Activated T-helper 2 cell treated with anti-CD3 and anti-CD28 coated beads, Interferon-gamma antibody, Interleukin-2, Interleukin-4, amounts not matched to agents 10 μg/mL and 5 μg/mL and 100 μg/mL, durations not matched to agents 14 hours and 24 hours and 36 hours (primary cell): ENCODE data around the gene PGLYRP4. TPM values are rescaled to one million over a fixed set of nuclear protein-coding genes. Genes with fewer than 3 reads are reported as not detected.

ENCODE experiments used
- DNase-seq: peaks from one replicate; pipeline ENCODE4 v3.0.0; 2021; ENCODE audit warnings: low spot score
- H3K27ac Mint-ChIP-seq: one replicate; pipeline ENCODE4 v1.8.0; 2021; ENCODE audit warnings: mixed read lengths
- H3K27me3 Mint-ChIP-seq: one replicate; pipeline ENCODE4 v1.8.0; 2021; ENCODE audit warnings: low read depth, mixed read lengths
- H3K36me3 Mint-ChIP-seq: one replicate; pipeline ENCODE4 v1.8.0; 2021; ENCODE audit warnings: low read depth, mixed read lengths
- H3K4me1 Mint-ChIP-seq: one replicate; pipeline ENCODE4 v1.8.0; 2021; ENCODE audit warnings: low read depth, mixed read lengths
- H3K4me3 Mint-ChIP-seq: one replicate; pipeline ENCODE4 v1.8.0; 2021; ENCODE audit warnings: low read depth, mild to moderate bottlenecking, moderate library complexity, mixed read lengths
- H3K9me3 Mint-ChIP-seq: one replicate; pipeline ENCODE4 v1.8.0; 2021; ENCODE audit warnings: mixed read lengths
- intact Hi-C: fragments of 100-400 bp; cut with micrococcal nuclease; formaldehyde crosslinking; loops from one replicate; pipeline ENCODE4 v1.15.1; 2023
- total RNA-seq: library from RNA; stranded (reverse); gene quantifications from 2 replicates; pipeline ENCODE4 v1.2.3, GENCODE V29; 2022

PGLYRP4 gene
- total RNA-seq, 1 donor from 2014 or later: not detected

DNA sequence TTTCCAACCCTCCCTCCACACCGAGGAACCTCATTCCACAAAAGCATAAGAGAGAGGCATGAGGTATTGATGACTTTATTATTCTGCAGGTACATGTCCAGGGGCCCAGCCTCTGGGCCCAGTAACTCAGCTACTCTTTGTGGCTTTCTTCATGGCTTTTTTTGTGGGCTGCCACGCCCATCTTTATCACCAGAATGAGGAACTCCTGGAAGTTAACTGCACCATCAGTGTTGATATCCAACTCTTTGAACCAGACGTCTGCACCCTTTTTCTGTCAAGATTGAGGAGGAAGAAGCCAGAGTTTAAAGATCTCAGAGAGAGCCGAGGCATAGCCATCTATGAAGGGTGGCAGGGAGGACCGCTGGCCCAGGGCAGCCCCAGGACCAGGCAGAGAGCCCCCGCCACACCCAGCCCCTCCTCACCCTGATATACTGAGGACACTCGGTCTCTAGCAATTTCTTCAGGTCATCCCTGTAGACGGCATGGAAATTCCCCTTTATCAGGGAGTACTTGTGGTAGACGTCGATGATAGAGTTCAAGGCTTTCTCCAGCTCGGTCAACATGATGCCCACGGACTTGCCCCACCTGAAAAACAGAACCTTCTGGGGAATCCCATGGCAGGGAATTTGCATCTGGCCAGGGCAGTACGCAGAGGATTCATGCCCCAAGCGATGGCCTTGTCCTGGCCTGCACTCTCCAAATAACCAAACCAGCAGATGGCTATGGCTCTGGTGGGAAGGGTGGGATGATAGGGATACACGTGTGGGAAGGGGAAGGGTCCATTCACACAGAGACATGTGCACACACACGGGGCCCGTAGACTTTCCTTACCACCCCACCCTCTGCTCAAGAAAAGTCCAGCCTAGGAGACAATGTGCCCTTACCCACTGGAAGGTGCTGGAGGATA lies 41.6 kb upstream of the PGLYRP4 start:
- Mint-ChIP-seq H3K27ac (no peak overlapping the region), H3K9me3 (no peaks in the 10 kb centered on the region), H3K4me3 (no peak overlapping the region), H3K27me3 (peaks cover 2% of the 10 kb centered on the region), H3K4me1 (peaks cover 4% of the 10 kb centered on the region), H3K36me3 (no peaks in the 10 kb centered on the region)
- intact Hi-C loops: no loop called here
- DNase-seq: no peak

- intact Hi-C loops: no loop called here
- Mint-ChIP-seq H3K27me3 (peaks cover 2% of the 10 kb centered on the region), H3K27ac (no peak overlapping the region), H3K36me3 (no peaks in the 10 kb centered on the region), H3K4me1 (peaks cover 4% of the 10 kb centered on the region), H3K4me3 (no peak overlapping the region), H3K9me3 (no peaks in the 10 kb centered on the region)
- no peak for DNase-seq
Observed at GRCh38 chr1:153389401-153389800, 40.8 kb upstream of the PGLYRP4 start.

- Mint-ChIP-seq H3K27ac (no peak overlapping the region), H3K4me1 (peaks cover 4% of the 10 kb centered on the region), H3K4me3 (no peak overlapping the region), H3K36me3 (no peaks in the 10 kb centered on the region), H3K27me3 (peaks cover 7% of the 10 kb centered on the region), H3K9me3 (no peaks in the 10 kb centered on the region)
- DNase-seq: no peak
- intact Hi-C loops: no loop called here
Observed at GRCh38 chr1:153387785-153388184, 39.1 kb upstream of the PGLYRP4 start.

- Mint-ChIP-seq H3K36me3 (no peaks in the 10 kb centered on the region), H3K27me3 (peaks cover 9% of the 10 kb centered on the region), H3K4me3 (no peak overlapping the region), H3K4me1 (peaks cover 4% of the 10 kb centered on the region), H3K9me3 (no peaks in the 10 kb centered on the region), H3K27ac (no peak overlapping the region)
- intact Hi-C loops: no loop called here
- no peak for DNase-seq
Observed at GRCh38 chr1:153387001-153387400, 38.4 kb upstream of the PGLYRP4 start.

- Mint-ChIP-seq H3K36me3 (no peaks in the 10 kb centered on the region), H3K4me3 (no peak overlapping the region), H3K9me3 (no peaks in the 10 kb centered on the region), H3K27me3 (peaks cover 9% of the 10 kb centered on the region), H3K27ac (no peak overlapping the region), H3K4me1 (peaks cover 4% of the 10 kb centered on the region)
- intact Hi-C loops: no loop called here
- DNase-seq: no peak
Observed at GRCh38 chr1:153386500-153386901, 37.9 kb upstream of the PGLYRP4 start.

- Mint-ChIP-seq H3K27ac (no peak overlapping the region), H3K27me3 (peaks cover 11% of the 10 kb centered on the region), H3K4me1 (peaks cover 4% of the 10 kb centered on the region), H3K4me3 (no peak overlapping the region), H3K36me3 (no peaks in the 10 kb centered on the region), H3K9me3 (no peaks in the 10 kb centered on the region)
- no peak for DNase-seq
- intact Hi-C loops: no loop called here
Observed at GRCh38 chr1:153384958-153385580, 36.4 kb upstream of the PGLYRP4 start.

- intact Hi-C loops: no loop called here
Observed at GRCh38 chr1:153380711-153381110, 32.1 kb upstream of the PGLYRP4 start.

DNA sequence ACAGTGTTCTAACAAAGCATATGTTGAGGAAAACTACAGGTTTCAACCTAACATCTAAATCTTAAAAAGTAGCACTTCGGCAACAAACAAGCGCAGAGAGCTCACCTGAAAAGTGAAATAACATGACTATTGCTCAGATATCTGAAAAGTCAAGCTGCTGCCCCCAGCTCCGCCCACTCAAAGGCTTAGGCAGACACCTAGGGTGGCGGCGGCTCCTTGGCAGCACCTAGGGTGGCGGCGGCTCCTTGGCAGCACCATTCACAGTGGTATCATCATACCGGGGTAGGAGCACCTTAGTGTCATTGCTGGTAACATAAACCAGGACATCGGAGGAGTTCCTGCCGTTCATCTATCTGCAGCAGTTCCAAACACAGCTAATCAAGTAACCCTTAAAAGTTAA lies 30.9 kb upstream of the PGLYRP4 start:
- no peak for DNase-seq
- Mint-ChIP-seq H3K9me3 (no peaks in the 10 kb centered on the region), H3K36me3 (no peaks in the 10 kb centered on the region), H3K4me1 (no peaks in the 10 kb centered on the region), H3K27ac (no peak overlapping the region), H3K27me3 (peaks cover 20% of the 10 kb centered on the region), H3K4me3 (no peak overlapping the region)
- intact Hi-C loops: no loop called here

More at GRCh38 chr1:153380711-153381110, 32.1 kb upstream of the PGLYRP4 start:
- DNase-seq: no peak
- H3K9me3 Mint-ChIP-seq: no peaks in the 10 kb centered on the region
- no peaks in the 10 kb centered on the region for H3K4me1 Mint-ChIP-seq
- peaks cover 20% of the 10 kb centered on the region for H3K27me3 Mint-ChIP-seq
- no peak overlapping the region for H3K27ac Mint-ChIP-seq
- H3K4me3 Mint-ChIP-seq: no peak overlapping the region
- no peaks in the 10 kb centered on the region for H3K36me3 Mint-ChIP-seq

- Mint-ChIP-seq H3K4me3 (no peak within 1 kb of the TSS), H3K27me3 (peaks cover 14% of the 10 kb centered on the region), H3K27ac (no peak within 1 kb of the TSS), H3K9me3 (no peaks in the 10 kb centered on the region), H3K4me1 (no peaks in the 10 kb centered on the region), H3K36me3 (no peaks in the 10 kb centered on the region)
- no peak for DNase-seq
- intact Hi-C loops: no loop called here
Observed at GRCh38 chr1:153375511-153375910, 26.9 kb upstream of the PGLYRP4 start, which contains the start of gene S100A12. Gene S100A12 (minus strand): TSS chr1:153375621. CDS start chr1:153374592, 1,029 bp downstream.

DNA sequence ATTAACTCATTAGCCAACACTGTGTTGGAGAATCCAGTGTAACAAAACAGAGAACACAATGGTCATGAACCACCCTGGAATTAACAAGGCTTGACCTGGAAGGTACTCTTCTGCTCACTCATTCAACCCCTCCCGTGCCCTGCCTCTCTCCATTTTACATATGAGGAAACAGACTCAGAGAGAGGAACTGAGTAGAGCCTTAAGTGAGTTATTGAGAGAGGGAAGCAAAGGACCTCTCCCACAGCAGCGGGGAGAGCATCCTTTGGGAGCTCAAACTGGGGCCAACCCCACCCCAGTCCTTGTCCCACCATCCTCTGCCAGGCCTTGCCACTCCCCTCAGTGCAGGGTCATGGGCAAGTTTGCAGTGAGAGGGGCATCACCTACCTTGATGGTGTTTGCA lies 25.4 kb upstream of the PGLYRP4 start:
- Mint-ChIP-seq H3K9me3 (no peaks in the 10 kb centered on the region), H3K27ac (no peak overlapping the region), H3K36me3 (no peaks in the 10 kb centered on the region), H3K4me1 (no peaks in the 10 kb centered on the region), H3K27me3 (peaks cover 14% of the 10 kb centered on the region), H3K4me3 (no peak overlapping the region)
- no peak for DNase-seq
- intact Hi-C loops: no loop called here

GRCh38 chr1:153372571-153372970 lies 23.9 kb upstream of the PGLYRP4 start:
- Mint-ChIP-seq H3K4me1 (no peaks in the 10 kb centered on the region), H3K4me3 (no peak overlapping the region), H3K27ac (no peak overlapping the region), H3K27me3 (peaks cover 9% of the 10 kb centered on the region), H3K9me3 (no peaks in the 10 kb centered on the region), H3K36me3 (no peaks in the 10 kb centered on the region)
- intact Hi-C loops: no loop called here
- no peak for DNase-seq

GRCh38 chr1:153371231-153371630 lies 22.6 kb upstream of the PGLYRP4 start:
- no peaks in the 10 kb centered on the region for H3K9me3 Mint-ChIP-seq
- peaks cover 4% of the 10 kb centered on the region for H3K27me3 Mint-ChIP-seq
- no peak overlapping the region for H3K27ac Mint-ChIP-seq
- no peak for DNase-seq
- H3K4me1 Mint-ChIP-seq: no peaks in the 10 kb centered on the region
- no peaks in the 10 kb centered on the region for H3K36me3 Mint-ChIP-seq
- intact Hi-C loops: no loop called here
- H3K4me3 Mint-ChIP-seq: no peak overlapping the region

- no peaks in the 10 kb centered on the region for H3K36me3 Mint-ChIP-seq
- no peaks in the 10 kb centered on the region for H3K4me1 Mint-ChIP-seq
- no peak overlapping the region for H3K4me3 Mint-ChIP-seq
- no peaks in the 10 kb centered on the region for H3K9me3 Mint-ChIP-seq
- no peak for DNase-seq
- peaks cover 4% of the 10 kb centered on the region for H3K27me3 Mint-ChIP-seq
- intact Hi-C loops: no loop called here
- H3K27ac Mint-ChIP-seq: no peak overlapping the region
Observed at GRCh38 chr1:153370146-153370545, 21.5 kb upstream of the PGLYRP4 start.
